Measurements from ENCODE around the gene TSG101.

TSG101 gene

DNA sequence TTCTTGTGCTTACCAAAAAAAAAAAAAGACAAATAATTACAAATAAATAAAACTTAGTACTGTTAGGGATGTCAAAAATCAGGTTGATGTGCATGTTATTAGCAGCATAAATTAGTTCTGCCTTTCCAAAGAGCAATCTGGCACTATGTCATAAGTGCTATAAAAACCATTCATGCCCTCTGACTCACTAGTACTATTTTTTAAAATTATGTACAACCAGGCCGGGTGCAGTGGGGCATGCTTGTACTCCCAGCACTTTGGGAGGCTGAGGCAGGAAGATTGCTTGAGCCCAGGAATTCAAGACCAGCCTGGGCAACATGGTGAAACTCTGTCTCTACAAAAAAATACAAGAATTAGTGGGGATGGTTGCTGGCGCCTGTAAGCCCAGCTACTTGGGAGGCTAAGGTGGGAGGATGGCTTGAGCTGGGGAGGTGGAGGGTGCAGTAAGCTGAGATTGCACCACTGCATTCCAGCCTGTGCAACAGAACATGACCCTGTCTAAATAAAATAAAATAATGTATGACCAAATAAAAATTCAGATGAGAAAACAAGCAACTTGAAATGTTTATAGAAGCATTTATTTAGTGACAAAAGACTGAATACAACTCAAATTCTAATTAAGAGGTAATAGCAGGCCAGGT, 36.5 kb upstream of the TSG101 start:
- Histone ChIP-seq H2BK120ac (ENCODE audit: low read depth, low read length) (no peak overlapping the region), H3K56ac (ENCODE audit: low read length) (no peak overlapping the region), H3K79me2 (ENCODE audit: control insufficient read depth, insufficient read depth, low read length) (no peaks in the 10 kb centered on the region), H2AK5ac (ENCODE audit: low read length) (no peak overlapping the region), H2BK5ac (ENCODE audit: low read length) (no peak overlapping the region), H3K4me1 (ENCODE audit: control insufficient read depth, low read depth, low read length) (no peaks in the 10 kb centered on the region), H3K4me2 (ENCODE audit: low read length) (no peak overlapping the region), H2BK15ac (replicated peaks; ENCODE audit: low read depth) (no peak overlapping the region), H4K5ac (ENCODE audit: low read length) (no peak overlapping the region), H3K23ac (ENCODE audit: low read length) (no peak overlapping the region), H3K36me3 (ENCODE audit: control insufficient read depth, insufficient read depth, low read length) (no peaks in the 10 kb centered on the region), H4K8ac (ENCODE audit: low read depth, low read length) (no peak overlapping the region), H3K79me1 (ENCODE audit: low read length) (no peaks in the 10 kb centered on the region), H3K27ac (ENCODE audit: low read depth, low read length) (no peak overlapping the region), H3K18ac (ENCODE audit: low read length) (no peak overlapping the region), H3K4me3 (ENCODE audit: low read length) (no peak overlapping the region), H3K27me3 (ENCODE audit: insufficient read depth, low read length, poor library complexity) (no peaks in the 10 kb centered on the region), H3K9ac (ENCODE audit: low read length) (no peak overlapping the region), H3K4ac (ENCODE audit: low read depth, low read length) (no peak overlapping the region)
- no CpG with 5 or more reads among the region's 2 CpGs for WGBS (ENCODE audit: extremely low coverage, insufficient coverage, low lambda C conversion rate)
- DNase-seq, result no peak

GRCh38 chr11:18548001-18548400, 21.3 kb upstream of the TSG101 start:
- Histone ChIP-seq H3K9ac (ENCODE audit: low read length) (no peak overlapping the region), H2AK5ac (ENCODE audit: low read length) (no peak overlapping the region), H2BK120ac (ENCODE audit: low read depth, low read length) (no peak overlapping the region), H3K18ac (ENCODE audit: low read length) (no peak overlapping the region), H4K8ac (ENCODE audit: low read depth, low read length) (no peak overlapping the region), H2BK15ac (replicated peaks; ENCODE audit: low read depth) (no peak overlapping the region), H2BK5ac (ENCODE audit: low read length) (no peak overlapping the region), H3K56ac (ENCODE audit: low read length) (no peak overlapping the region), H3K4me3 (ENCODE audit: low read length) (no peak overlapping the region), H3K4me1 (ENCODE audit: control insufficient read depth, low read depth, low read length) (no peaks in the 10 kb centered on the region), H3K36me3 (ENCODE audit: control insufficient read depth, insufficient read depth, low read length) (no peaks in the 10 kb centered on the region), H3K23ac (ENCODE audit: low read length) (no peak overlapping the region), H3K79me1 (ENCODE audit: low read length) (no peaks in the 10 kb centered on the region), H3K4ac (ENCODE audit: low read depth, low read length) (no peak overlapping the region), H3K79me2 (ENCODE audit: control insufficient read depth, insufficient read depth, low read length) (no peaks in the 10 kb centered on the region), H3K4me2 (ENCODE audit: low read length) (no peak overlapping the region), H3K27ac (ENCODE audit: low read depth, low read length) (no peak overlapping the region), H4K5ac (ENCODE audit: low read length) (no peak overlapping the region), H3K27me3 (ENCODE audit: insufficient read depth, low read length, poor library complexity) (no peaks in the 10 kb centered on the region)
- no peak for DNase-seq
- no CpG with 5 or more reads among the region's 2 CpGs for WGBS (ENCODE audit: extremely low coverage, insufficient coverage, low lambda C conversion rate)

- no CpG with 5 or more reads among the region's 1 CpG for WGBS (ENCODE audit: extremely low coverage, insufficient coverage, low lambda C conversion rate)
These were observed 13.7 kb upstream of the TSG101 start for GRCh38 chr11:18540207-18541009.

GRCh38 chr11:18536209-18536608, 9.5 kb upstream of the TSG101 start:
- no peaks in the 10 kb centered on the region for H3K36me3 ChIP-seq (ENCODE audit: control insufficient read depth, insufficient read depth, low read length)
- H3K27ac ChIP-seq (ENCODE audit: low read depth, low read length), result no peak overlapping the region
- H2BK15ac ChIP-seq (replicated peaks; ENCODE audit: low read depth), result no peak overlapping the region
- H3K4me1 ChIP-seq (ENCODE audit: control insufficient read depth, low read depth, low read length), result no peaks in the 10 kb centered on the region
- no peak overlapping the region for H4K8ac ChIP-seq (ENCODE audit: low read depth, low read length)
- no peaks in the 10 kb centered on the region for H3K27me3 ChIP-seq (ENCODE audit: insufficient read depth, low read length, poor library complexity)
- H3K4ac ChIP-seq (ENCODE audit: low read depth, low read length), result no peak overlapping the region
- no peak overlapping the region for H2BK5ac ChIP-seq (ENCODE audit: low read length)
- H4K5ac ChIP-seq (ENCODE audit: low read length), result no peak overlapping the region
- H3K79me1 ChIP-seq (ENCODE audit: low read length), result no peaks in the 10 kb centered on the region
- no peak for DNase-seq
- H2AK5ac ChIP-seq (ENCODE audit: low read length), result no peak overlapping the region
- H2BK120ac ChIP-seq (ENCODE audit: low read depth, low read length), result no peak overlapping the region
- no peak overlapping the region for H3K4me3 ChIP-seq (ENCODE audit: low read length)
- WGBS (ENCODE audit: extremely low coverage, insufficient coverage, low lambda C conversion rate), result no CpG with 5 or more reads among the region's 1 CpG
- no peak overlapping the region for H3K18ac ChIP-seq (ENCODE audit: low read length)
- H3K9ac ChIP-seq (ENCODE audit: low read length), result no peak overlapping the region
- H3K56ac ChIP-seq (ENCODE audit: low read length), result no peak overlapping the region
- H3K79me2 ChIP-seq (ENCODE audit: control insufficient read depth, insufficient read depth, low read length), result no peaks in the 10 kb centered on the region
- H3K23ac ChIP-seq (ENCODE audit: low read length), result no peak overlapping the region
- H3K4me2 ChIP-seq (ENCODE audit: low read length), result no peak overlapping the region

More at GRCh38 chr11:18540207-18541009, 13.7 kb upstream of the TSG101 start:
- Histone ChIP-seq H3K4me1 (ENCODE audit: control insufficient read depth, low read depth, low read length) (no peaks in the 10 kb centered on the region), H3K79me1 (ENCODE audit: low read length) (no peaks in the 10 kb centered on the region), H3K23ac (ENCODE audit: low read length) (no peak overlapping the region), H3K9ac (ENCODE audit: low read length) (no peak overlapping the region), H2BK120ac (ENCODE audit: low read depth, low read length) (no peak overlapping the region), H3K4ac (ENCODE audit: low read depth, low read length) (no peak overlapping the region), H4K8ac (ENCODE audit: low read depth, low read length) (no peak overlapping the region), H3K79me2 (ENCODE audit: control insufficient read depth, insufficient read depth, low read length) (no peaks in the 10 kb centered on the region), H3K18ac (ENCODE audit: low read length) (no peak overlapping the region), H3K4me2 (ENCODE audit: low read length) (no peak overlapping the region), H2AK5ac (ENCODE audit: low read length) (no peak overlapping the region), H3K36me3 (ENCODE audit: control insufficient read depth, insufficient read depth, low read length) (no peaks in the 10 kb centered on the region), H2BK5ac (ENCODE audit: low read length) (no peak overlapping the region), H3K56ac (ENCODE audit: low read length) (no peak overlapping the region), H4K5ac (ENCODE audit: low read length) (no peak overlapping the region), H2BK15ac (replicated peaks; ENCODE audit: low read depth) (no peak overlapping the region), H3K4me3 (ENCODE audit: low read length) (no peak overlapping the region), H3K27me3 (ENCODE audit: insufficient read depth, low read length, poor library complexity) (no peaks in the 10 kb centered on the region), H3K27ac (ENCODE audit: low read depth, low read length) (no peak overlapping the region)
- DNase-seq, result peak; percentile 21

DNA sequence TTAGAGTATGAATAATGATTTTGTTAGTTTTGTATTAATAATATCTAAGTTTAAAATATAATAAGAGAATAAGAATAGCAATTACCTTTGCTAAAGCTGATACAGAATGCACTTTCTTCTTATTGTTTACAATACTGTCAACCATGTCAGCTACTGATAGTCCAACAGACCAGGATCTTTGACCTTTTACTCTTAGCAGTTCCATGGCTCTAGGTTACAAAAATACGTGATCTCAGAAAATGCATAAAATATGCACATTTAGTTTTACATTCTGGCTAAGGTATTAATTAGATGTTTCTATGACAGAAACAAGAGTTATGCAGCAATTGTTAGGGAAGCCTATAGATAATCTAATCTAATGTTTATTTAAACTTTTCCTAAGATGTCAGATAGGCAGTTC, 7.5 kb upstream of the TSG101 start:
- no peak for DNase-seq
- no peak overlapping the region for H4K5ac ChIP-seq (ENCODE audit: low read length)
- no CpG with 5 or more reads among the region's 1 CpG for WGBS (ENCODE audit: extremely low coverage, insufficient coverage, low lambda C conversion rate)
- H2AK5ac ChIP-seq (ENCODE audit: low read length), result no peak overlapping the region
- H3K56ac ChIP-seq (ENCODE audit: low read length), result no peak overlapping the region
- H3K4ac ChIP-seq (ENCODE audit: low read depth, low read length), result no peak overlapping the region
- H2BK120ac ChIP-seq (ENCODE audit: low read depth, low read length), result no peak overlapping the region
- no peaks in the 10 kb centered on the region for H3K4me1 ChIP-seq (ENCODE audit: control insufficient read depth, low read depth, low read length)
- H3K23ac ChIP-seq (ENCODE audit: low read length), result no peak overlapping the region
- H3K4me3 ChIP-seq (ENCODE audit: low read length), result no peak overlapping the region
- no peak overlapping the region for H3K27ac ChIP-seq (ENCODE audit: low read depth, low read length)
- no peak overlapping the region for H3K9ac ChIP-seq (ENCODE audit: low read length)
- H2BK5ac ChIP-seq (ENCODE audit: low read length), result no peak overlapping the region
- no peaks in the 10 kb centered on the region for H3K79me2 ChIP-seq (ENCODE audit: control insufficient read depth, insufficient read depth, low read length)
- H3K27me3 ChIP-seq (ENCODE audit: insufficient read depth, low read length, poor library complexity), result no peaks in the 10 kb centered on the region
- no peaks in the 10 kb centered on the region for H3K36me3 ChIP-seq (ENCODE audit: control insufficient read depth, insufficient read depth, low read length)
- no peak overlapping the region for H3K4me2 ChIP-seq (ENCODE audit: low read length)
- H4K8ac ChIP-seq (ENCODE audit: low read depth, low read length), result no peak overlapping the region
- no peak overlapping the region for H3K18ac ChIP-seq (ENCODE audit: low read length)
- H3K79me1 ChIP-seq (ENCODE audit: low read length), result no peaks in the 10 kb centered on the region
- H2BK15ac ChIP-seq (replicated peaks; ENCODE audit: low read depth), result no peak overlapping the region

Measured in mesendoderm (in vitro differentiated cells).